Measurements from ENCODE around the gene SPOPL.

DNA sequence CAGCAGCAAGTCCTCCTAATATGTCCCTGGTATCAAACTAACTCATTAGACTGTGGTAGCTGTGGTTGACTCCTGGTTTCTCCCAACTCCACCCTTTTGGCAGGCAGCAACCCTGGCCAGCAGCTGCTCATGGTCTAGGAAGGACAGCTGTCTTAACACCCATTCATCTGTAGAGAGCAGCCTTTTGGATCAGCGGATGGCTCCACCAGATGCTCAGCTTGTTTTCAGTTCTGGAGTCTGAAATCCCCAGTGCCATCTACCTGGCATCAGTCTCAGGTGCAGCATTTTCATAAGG is 100.5 kb downstream of the SPOPL start:
- TF ChIP-seq, protein P1, sequence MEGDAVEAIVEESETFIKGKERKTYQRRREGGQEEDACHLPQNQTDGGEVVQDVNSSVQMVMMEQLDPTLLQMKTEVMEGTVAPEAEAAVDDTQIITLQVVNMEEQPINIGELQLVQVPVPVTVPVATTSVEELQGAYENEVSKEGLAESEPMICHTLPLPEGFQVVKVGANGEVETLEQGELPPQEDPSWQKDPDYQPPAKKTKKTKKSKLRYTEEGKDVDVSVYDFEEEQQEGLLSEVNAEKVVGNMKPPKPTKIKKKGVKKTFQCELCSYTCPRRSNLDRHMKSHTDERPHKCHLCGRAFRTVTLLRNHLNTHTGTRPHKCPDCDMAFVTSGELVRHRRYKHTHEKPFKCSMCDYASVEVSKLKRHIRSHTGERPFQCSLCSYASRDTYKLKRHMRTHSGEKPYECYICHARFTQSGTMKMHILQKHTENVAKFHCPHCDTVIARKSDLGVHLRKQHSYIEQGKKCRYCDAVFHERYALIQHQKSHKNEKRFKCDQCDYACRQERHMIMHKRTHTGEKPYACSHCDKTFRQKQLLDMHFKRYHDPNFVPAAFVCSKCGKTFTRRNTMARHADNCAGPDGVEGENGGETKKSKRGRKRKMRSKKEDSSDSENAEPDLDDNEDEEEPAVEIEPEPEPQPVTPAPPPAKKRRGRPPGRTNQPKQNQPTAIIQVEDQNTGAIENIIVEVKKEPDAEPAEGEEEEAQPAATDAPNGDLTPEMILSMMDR (conservative IDR thresholded peaks at IDR 0.05; ENCODE audit: low read depth, low read length), result no peak
- TF ChIP-seq EZH2 (IDR thresholded peaks at IDR 0.05; ENCODE audit: borderline replicate concordance, low read depth, low read length, poor library complexity, severe bottlenecking), result no peak
